RPMI8226 (cell line): ENCODE measurements around the gene SLC45A3.
A peak's percentile ranks its signal among the peaks of the same experiment; 100 is the strongest.
"Not testable (repeated sequence)": the region's sequence is repeated elsewhere in the genome, so short reads cannot be mapped to it uniquely, and the experiment has no call there.

Experiments
- DNase-seq: peaks from one replicate; pipeline ENCODE4 v3.0.0-alpha.2; 2015

Gene SLC45A3

DNA sequence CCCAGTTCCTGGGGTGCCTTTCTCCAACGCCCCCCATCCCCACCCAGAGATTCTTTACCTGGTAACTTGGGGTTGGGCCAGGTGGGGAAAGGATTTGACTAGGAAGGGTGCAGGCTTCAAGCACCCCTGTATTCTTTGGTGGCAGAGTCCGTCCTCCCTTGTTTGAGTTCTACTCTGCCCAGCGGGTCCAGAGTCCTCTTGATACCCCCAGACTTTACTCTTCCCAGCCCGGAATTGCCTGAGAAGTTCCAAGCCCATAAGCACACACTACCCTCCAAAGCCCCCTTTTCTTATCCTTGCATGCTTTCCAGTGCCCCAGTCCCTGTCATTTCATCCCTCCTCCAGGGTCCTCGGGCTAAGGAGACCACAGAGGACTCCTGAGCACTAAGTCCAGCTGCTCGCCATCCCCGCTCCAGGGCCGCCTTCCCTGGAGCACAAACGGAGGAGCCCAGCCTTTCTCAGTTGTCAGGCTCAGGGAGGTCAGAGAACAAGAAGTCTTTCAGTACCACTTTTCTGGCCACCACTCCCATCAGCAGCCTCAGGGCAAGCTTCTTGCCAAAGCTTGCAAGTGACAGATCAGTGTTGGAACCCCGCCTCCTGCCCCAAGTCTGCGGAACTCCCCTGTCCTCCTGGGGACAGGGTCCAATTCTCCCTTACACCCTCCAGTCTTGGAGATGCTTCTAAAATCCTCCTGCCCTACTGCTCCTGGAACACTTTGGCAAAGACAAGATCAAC is 12.2 kb downstream of the SLC45A3 start:
- DNase-seq, result no peak

DNA sequence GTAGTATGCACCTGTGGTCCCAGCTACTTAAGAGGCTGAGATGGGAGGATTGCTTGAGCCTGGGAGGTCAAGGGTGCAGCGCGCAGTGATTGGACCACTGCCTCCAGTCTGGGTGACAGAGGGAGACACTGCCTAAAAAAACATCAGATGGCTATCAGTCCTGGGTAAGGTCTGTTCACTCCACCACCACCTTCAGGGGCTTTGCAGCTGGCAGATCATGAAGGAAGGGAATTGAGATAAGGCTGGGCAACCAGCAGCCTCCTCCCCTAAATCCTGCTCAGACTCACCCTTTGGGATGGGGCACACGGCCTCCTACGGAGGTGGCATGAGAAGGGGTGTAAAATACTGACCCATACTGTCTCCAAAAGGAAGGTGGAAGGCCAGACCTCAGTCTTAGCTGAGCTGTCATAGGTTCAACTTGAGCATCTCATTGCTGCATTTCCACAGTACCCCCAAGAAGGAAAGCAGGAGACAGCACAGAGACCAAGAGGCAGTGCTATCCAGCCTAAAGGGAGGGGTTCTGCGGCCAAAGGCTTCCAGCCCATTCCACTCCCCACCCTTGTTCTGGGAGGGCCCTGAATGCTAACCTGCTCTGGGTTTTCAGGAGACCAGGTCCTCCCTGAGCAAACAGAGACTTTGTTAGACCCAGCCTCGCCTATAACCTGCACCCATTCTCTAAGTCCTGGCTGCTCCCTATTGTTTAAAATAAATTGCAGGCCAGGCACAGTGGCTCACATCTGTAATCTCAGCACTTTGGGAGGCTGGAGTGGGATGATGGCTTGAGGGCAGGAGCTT is 13.7 kb downstream of the SLC45A3 start:
- no peak for DNase-seq

DNA sequence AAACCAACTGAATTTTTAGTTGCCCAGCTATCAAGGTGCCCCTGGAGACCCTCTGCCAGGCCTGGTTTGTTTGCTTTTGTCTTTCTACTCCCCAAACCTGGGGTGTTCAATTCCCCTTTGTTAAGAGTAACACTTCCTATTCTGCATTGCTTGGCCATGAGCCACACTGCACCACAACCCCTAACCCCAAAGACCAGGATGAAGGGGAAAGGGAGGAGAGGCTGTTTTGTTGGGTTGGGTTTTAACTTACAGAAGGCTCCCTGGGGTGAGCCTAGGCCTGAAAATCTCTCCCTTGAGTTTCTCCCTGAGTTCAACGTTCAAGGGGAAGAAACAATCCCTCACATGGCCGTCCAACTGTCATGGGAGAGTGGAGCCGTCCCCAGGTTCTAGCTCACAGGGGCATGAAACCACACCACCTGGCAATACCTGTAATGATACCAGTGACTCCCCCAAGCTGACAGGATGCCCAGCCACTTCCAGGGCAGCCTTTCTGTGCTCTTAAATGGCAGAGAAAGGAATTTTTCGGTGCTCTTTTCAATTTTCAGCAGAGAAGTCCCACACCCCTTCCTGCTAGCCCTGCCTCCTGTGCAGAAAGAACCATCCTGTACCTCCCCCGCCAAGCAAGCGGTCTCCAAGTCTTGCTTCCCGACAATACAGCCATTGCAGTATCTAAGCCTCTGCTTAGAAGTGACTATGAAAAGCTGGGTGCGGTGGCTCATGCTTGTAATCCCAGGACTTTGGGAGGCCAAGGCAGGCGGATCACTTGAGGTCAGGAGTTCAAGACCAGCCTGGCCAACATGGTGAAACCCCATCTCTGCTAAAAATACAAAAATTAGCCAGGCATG is 14.9 kb downstream of the SLC45A3 start:
- peak; percentile 34 for DNase-seq

DNA sequence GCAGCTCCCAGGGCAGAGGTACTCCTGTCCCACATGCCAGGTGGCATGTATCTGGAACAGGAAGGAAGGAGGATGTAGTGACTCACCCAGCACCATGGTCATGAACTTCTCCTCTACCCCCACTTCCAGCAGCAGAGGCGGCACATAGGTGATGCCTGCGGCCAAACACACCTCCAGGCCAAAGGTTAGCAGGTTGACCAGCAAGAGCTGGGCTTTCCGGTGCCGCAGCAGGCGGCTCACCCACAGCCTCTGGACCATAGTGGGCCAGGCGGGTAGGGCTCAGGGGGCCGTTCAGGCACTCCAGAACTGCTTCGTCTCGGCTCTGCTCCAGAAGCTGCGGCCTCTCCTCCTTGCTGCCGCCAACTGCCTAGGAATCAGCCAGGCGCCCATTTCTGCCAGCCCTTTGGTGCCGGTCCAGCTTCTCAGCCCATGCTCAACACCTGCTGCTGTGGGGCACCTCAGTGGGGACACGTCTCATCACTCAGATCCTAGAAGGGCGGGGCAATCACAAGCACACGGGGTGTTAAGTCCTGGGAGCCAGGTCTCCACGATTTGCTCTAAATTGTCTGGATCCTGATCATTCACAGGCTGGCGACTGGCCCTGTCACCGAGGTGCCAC is 15.8 kb downstream of the SLC45A3 start:
- no peak for DNase-seq

DNA sequence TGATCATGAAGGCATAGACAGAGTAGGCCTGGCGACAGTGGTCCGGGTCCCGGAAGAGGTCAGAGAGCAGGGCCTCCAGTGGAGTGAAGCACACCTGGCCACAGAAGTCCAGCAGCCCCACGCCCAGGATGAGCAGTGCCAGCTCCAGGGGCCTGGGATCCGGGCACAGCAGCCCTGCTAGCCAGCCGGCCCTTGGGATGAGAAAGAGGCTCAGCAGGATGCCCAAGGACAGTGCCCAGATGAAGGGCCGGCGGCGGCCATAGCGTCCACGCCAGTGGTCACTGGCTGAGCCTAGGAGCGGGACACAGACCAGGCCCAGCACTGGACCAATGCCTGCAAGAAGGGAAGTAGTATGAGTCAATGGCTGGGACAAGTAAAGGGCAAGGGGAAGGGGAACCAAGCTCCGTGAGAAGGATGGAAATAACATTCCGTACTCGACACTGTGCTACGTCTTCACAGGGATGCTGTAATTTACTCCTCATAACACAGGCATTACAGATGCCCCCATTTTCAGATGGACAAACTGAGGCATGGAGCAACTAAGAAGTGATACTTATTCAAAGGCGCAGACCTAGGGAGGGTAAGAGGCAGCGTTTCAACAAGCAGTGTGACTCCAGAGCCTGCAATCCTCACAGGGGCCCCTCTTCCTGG is 16.9 kb downstream of the SLC45A3 start:
- no peak for DNase-seq

DNA sequence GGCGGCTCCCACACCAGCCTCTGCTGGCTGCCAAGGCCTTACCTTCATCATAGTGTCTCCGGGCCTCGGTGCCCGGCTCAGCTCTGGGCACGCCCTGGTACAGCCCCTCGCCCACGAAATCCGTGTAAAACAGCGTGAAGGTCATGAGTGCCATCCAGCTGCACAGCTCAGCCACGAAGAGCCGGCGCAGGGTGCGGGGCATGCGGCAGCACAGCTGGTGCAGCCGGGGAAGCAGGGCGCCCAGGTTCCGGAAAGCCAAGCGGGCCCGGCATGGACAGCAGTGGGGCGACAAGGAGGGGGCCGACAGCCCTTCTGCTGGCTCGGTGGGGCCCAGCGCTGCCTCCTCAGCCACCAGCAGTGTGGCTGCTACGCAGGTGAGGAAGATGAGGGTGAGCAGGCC is 17.5 kb downstream of the SLC45A3 start:
- no peak for DNase-seq

DNA sequence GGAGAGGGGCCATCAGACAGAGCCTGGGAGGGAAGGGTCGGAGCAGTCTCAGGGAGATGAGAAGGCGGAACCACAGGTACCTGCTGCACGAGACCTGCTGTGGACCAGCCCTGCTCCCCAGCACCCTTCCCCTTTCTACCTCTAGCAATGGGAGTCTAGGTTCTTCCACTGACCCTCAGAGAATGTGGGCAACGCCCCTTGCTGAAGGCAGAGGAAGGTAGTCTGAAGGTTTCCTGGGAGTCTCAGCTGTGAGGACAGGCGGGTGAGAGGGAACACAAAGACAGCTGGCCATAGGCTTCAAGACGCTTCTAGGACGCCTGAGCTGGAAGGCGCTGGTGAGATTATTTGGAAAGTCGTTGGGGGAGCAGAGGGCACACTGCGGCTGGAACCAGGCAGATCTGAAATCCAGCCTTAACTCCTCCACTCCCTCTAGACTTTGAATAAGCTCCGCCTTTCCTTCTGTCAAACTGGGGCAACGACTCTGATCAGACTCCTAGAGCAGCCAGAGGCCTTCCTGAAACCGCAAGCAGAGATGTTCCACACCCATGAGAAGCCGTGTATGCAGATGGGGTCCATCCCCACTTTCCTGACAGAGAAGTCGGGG is 18.1 kb downstream of the SLC45A3 start:
- DNase-seq, result no peak

DNA sequence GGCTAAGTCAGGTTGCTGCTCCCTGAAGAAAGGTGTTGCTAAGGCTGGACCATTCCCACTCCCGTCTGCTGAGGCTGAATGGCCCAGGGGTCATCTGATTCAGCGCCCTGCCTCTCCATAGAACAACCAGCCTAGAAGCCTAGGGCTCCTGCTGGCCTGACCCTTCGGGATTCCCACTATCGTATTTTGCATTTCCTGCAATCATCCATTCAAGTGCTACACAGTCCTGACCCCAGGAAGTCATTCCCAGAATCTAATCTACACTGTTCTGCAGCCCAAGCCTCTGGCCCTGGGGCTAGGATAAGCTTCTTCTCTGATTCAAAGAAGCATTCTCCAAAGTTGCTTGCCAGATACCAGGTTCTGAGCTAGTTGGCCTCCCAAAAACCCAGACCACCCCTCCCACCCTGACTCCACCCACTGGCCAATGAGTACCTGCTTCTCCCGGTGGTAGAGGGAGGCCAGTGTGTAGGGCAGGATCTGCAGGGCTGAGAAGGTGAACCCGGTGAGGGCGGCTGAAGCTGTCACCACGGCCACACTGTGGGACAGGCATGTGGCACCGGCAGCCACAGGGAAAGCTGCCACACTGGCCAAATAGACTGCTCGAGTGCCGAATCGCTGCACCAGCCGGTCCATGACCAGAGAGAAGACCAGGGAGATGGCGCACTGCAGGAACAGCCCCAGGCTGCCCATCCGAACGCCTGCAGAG is 18.7 kb downstream of the SLC45A3 start:
- no peak for DNase-seq

DNA sequence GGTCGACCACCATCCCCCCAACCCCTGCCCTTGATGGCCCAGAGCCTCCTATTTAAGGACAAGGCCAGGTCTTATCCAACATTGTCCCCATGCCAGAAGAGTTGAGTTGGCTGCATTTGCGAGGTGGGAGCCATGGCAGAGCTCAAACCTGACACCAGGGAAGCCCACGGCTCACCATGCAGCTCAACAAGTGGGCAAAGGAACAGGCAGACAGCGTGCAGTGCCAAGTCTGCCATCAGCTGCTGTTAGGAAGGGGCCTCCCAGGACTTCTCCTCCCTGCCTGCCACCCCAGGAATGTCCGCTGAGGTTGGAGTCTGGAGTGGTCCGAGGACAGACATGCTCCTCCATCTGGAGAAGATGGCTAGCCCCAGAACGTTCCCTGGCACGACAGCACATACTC is 19.9 kb downstream of the SLC45A3 start:
- no peak for DNase-seq

DNA sequence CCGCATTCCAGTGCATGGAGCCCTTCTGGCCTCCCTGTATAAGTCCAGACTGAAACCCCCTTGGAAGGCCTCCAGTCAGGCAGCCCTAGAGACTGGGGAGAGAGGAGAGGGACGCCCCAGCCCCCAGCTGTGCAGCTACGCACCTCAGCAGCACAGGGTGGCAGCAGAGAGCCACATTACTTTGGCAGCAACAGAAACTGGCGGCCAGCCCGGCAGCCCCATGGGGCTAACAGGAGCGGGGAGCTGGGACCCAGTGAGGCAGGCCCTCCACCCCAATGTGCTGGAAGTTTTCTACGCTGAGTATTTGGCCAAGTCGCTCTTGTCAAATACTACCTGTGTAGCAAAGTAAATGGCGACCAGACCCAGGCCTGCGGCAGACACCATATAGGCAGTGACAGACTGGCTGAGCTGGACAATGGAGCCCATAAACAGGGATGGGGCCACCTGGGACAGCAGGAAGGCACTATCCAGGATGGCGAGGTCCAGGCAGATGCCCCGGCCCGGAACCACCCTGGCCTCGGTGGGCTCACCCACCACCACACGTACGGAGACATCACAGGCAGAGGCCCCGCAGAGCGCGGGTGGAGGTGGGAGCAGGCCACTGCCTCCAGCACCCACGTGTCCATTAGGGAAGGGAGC is 21.2 kb downstream of the SLC45A3 start:
- DNase-seq, result peak; percentile 88

DNA sequence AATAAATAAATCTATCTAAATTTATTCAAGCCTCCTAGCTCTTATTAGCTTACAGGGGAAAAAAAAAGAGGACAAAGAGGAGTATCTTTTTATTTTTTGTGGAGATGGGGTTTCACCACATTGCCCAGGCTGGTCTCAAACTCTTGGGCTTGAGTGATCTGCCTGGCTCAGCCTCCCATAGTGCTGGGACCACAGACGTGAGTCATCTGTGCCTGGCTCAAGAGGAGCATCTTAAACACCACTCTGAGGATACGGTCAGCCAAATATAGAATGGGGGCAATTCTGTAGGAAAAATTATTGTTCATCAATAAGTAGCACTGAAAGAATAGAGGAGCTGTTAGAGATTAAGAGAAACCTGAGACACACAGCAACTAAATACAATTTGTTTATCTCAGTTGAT is 24.1 kb downstream of the SLC45A3 start:
- no peak for DNase-seq

DNA sequence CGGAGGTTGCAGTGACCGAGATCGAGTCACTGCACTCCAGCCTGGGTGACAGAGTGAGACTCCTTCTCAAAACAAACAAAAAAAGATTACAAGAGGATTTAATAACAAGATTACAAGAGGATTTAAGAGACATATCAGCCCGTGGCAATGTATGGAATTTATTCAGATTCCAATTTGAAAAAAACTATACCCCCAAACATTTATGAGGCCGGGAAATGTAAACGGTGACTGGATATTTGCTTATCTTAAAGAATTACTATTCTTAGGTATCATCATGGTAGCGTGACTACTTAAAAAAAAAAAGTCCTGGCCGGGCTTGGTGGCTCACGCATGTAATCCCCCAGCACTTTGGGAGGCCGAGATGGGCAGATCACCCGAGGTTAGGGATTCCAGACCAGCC is 27.3 kb downstream of the SLC45A3 start:
- no peak for DNase-seq

DNA sequence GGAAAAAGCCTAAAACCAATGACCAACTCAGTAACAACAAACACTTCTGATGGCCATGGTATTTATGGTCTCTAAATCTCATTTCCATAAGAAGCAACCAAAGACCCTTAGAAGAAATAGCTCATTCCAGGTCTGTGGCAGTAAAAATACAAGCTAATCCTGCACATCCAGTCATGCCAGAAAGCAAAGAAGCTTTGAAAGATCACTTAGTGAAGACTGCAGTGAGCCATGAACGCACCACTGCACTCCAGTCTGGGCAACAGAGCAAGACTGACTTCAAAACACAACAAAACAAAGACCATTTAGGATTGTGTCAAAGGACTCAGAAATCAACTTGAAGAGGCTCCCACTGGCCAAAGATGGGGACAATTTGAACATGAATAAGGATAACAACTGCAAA is 30.1 kb downstream of the SLC45A3 start:
- DNase-seq, result no peak

DNA sequence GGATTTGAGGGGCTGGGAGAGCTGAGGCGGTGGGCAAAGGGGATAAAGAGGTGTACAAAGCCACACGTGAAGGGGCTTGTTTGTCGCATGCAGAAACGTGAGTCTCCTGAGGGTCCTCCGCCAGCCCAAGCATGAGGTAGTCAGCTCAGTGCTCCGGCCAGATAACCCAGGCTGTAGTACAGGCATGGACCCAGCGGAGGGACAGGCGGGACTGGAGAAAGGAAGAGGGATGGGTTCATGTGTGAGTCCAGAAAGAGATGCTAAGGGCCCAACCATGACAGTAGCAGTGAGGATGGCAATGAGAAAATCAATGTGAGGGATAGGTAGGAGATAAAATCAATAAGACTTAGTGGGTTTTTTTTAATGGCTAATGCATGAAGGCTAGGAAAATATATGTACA is 34.8 kb downstream of the SLC45A3 start:
- no peak for DNase-seq

DNA sequence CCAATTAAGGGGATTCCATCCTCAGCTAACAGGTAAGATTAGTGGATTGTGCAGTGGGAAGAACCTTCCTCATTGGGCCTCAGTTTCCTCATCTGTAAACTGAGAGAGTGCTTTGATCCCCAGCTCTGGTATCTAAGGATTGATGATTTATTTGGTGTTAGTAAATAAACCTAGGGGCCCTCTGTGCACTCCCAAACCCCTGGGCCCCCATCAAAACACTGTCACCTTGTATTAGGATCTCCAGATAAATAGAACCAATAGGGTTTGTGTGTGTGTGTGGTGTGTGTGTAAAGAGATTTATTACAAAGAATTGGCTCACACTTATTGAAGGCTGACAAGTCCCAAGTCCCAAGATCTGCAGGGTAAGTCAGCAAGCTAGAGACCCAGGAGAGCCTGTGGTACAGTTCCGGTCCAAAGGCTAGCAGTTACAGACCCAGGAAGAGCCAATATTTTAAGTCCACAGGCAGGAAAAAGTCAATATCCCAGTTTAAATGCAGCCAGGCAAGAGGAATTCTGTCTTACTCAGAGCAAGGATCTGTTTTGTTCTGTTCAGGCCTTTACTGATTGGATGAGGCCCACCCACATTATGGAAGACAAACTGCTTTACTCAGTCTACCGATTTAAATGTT is 37.5 kb downstream of the SLC45A3 start:
- no peak for DNase-seq

DNA sequence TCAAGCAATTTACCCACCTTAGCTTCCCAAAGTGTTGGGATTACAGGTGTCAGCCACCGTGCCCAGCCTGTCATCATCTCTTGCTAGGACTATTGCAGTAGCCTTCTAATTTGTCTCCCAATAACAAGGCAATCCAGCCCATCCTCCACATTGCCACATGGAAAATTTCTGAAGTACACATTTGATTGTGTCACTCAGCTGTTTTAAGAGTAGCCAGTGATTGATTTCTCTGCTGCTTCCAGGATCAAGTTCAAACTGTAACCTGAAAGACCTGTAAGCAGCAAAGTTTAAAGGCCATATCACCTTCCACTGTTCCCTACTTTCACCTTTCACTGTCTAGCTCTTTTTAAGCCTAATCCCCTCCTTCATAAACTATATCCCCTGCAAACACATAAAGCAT is 40.7 kb downstream of the SLC45A3 start:
- DNase-seq, result no peak

DNA sequence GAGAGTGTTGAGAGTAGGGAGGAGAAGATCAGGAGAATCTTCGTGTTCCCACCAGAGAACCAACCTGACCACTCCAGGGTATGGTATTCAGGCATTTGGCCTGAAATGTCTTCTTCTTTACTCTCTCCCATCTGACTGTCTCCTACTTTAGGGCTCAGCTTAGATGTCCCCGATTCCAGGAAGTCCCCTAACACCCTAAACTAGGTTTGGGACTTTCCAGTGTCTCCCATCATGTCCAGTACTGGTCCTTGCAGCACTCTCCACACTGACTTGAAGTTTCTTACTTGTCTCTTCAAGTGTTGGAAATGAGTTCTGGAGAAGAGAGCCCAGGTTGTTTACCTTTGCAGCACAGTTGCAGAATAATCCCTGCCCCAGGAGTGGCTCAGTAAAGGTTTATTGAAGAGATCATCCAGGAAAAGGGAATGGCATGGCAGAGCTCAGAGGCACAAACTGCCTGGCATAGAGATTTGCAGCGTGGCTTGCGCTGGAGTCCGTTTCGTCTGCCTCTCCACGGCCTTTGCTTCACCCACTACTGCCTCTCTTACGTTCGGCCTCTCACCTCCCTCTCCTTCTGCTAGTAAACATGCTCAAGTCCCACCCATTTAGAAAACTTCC is 42.3 kb downstream of the SLC45A3 start:
- no peak for DNase-seq

DNA sequence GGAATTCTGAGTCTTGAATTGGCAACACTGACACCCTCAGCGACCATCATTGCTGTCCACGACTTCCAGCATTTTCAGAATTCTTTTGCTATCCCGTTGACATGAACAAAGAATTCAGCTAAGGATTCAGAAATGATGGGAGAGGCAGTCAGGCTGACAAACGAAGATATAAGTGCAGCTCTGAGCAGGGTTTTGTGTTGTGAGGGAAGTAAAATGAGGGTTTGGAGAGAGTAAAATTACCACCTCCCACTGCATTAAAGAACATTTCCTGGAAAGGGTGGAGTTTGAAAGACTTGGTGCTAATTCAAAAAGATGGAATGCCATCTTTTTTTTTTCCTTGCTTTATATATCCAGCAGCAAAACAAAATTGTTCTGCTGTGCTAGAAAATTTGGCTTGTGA is 43.6 kb downstream of the SLC45A3 start:
- no peak for DNase-seq

DNA sequence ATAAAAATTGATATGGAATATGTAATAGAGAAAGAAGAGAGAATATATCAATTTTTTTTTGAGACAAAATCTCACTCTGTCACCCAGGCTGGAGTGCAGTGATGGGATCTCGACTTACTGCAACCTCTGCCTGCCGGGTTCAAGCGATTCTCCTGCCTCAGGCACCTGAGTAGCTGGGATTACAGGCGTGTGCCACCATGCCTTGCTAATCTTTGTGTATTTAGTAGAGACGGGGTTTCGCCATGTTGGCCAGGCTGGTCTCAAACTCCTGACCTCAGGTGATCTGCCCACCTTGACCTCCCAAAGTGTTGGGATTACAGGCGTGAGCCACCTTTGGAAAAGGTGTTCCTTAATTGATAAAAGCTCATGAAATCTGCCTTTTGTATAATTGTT is 44.2 kb downstream of the SLC45A3 start:
- not testable (repeated sequence) for DNase-seq

DNA sequence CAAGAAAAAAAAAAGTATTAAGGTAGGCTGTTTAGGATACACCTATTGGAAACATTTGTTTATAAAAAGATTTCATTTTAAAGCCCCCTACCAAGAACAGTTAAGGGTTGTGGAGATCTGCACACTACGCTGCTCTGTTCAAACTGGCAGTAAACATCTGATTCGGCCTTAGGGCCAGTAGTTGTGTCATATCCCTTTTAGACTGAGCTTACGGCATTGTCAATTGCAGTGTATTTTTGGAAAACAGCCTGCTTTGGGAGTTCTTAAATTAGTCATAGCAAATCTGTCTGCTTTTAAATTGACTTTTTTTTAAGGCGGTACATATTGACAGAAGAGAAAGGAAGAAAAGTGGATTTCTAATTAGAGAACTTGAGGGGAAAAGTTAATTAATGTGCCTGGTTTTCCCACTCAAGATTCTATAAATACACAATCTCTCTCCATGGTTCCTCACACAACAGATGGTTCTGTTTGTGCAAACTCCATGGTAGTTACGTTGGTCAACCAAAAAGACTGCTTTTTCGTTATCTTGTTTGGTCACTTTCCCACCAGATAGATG is 46.8 kb downstream of the SLC45A3 start:
- no peak for DNase-seq
